Coronary artery (tissue), 2 donors: ENCODE data around the gene MICU2.

Experiments used
- DNase-seq: peaks from one replicate; pipeline ENCODE4 v3.0.0-alpha.2; 2017; ENCODE audit warnings: low spot score
- H3K27ac ChIP-seq, 2 donors: fragments of 200-600 bp; sonication (generic); one replicate each; pipeline ENCODE4 v1.5.1; 2016 to 2019
- H3K4me3 ChIP-seq: fragments of 200-600 bp; sonication (generic); 2 replicates; pipeline ENCODE4 v1.5.1; 2016; ENCODE audit warnings: mild to moderate bottlenecking, moderate library complexity
- TF ChIP-seq, protein P1 (sequence below): fragments of 200-600 bp; sonication (generic); IDR thresholded peaks from one replicate; pipeline ENCODE4 v1.5.1; 2019; ENCODE audit warnings: antibody characterized with exemption

Gene MICU2

GRCh38 chr13:21580736-21581135, 23.2 kb downstream of the MICU2 start:
- H3K4me3 ChIP-seq, result no peak overlapping the region
- H3K27ac ChIP-seq, result no peak overlapping the region
- no peak for DNase-seq
- TF ChIP-seq, protein P1, sequence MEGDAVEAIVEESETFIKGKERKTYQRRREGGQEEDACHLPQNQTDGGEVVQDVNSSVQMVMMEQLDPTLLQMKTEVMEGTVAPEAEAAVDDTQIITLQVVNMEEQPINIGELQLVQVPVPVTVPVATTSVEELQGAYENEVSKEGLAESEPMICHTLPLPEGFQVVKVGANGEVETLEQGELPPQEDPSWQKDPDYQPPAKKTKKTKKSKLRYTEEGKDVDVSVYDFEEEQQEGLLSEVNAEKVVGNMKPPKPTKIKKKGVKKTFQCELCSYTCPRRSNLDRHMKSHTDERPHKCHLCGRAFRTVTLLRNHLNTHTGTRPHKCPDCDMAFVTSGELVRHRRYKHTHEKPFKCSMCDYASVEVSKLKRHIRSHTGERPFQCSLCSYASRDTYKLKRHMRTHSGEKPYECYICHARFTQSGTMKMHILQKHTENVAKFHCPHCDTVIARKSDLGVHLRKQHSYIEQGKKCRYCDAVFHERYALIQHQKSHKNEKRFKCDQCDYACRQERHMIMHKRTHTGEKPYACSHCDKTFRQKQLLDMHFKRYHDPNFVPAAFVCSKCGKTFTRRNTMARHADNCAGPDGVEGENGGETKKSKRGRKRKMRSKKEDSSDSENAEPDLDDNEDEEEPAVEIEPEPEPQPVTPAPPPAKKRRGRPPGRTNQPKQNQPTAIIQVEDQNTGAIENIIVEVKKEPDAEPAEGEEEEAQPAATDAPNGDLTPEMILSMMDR, result no peak

DNA sequence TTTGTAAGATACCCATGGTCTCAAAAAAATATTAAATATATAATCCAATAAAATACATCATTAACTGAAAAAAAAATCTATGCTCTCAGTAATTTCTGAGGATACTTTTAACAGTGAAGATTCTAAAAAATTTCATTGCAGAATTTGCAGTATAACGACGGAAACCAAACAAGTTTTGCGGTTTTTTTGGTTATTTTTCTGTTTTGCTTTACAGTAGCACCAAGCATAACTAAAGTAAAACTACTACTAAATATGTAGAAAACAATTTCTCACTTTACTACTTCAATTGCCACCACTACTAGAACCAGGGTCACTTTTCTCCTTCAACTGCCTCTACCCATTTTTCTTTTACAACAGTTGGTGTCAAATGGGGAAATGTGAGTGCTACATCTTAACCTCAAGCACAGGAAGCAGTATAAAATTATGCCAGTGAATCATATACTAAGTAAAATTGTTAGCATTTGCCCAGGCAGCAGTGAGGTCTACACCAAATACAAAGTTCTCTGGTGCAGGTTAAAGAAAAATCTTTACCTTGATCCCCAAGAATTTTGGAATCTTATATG, 24.1 kb downstream of the MICU2 start:
- TF ChIP-seq, protein P1, result no peak
- DNase-seq, result no peak
- Histone ChIP-seq H3K4me3 (no peak overlapping the region), H3K27ac (no peak overlapping the region)

GRCh38 chr13:21578748-21579147, 25.2 kb downstream of the MICU2 start:
- no peak overlapping the region for H3K27ac ChIP-seq
- no peak overlapping the region for H3K4me3 ChIP-seq
- TF ChIP-seq, protein P1, result no peak
- DNase-seq, result no peak

DNA sequence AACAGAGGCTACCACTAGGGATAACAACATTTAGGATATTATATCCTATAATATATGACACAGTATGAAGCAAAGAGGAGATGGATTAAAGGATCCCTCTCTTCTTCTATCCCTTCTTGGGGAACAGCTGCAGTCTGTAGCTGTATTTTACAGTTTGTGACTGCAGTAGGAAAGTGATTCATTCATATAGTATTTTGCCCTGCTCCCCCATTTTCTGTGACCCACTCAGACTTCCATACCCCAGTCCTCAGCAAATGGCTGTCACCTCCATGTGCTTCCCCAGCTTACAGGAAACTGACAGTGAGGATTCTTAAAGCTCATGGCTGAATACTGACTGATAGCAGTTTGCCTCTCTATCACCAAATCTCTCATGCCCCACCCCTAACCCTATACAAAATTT, 27.5 kb downstream of the MICU2 start:
- DNase-seq, result no peak
- TF ChIP-seq, protein P1, result no peak
- Histone ChIP-seq H3K4me3 (no peak overlapping the region), H3K27ac (no peak overlapping the region)

DNA sequence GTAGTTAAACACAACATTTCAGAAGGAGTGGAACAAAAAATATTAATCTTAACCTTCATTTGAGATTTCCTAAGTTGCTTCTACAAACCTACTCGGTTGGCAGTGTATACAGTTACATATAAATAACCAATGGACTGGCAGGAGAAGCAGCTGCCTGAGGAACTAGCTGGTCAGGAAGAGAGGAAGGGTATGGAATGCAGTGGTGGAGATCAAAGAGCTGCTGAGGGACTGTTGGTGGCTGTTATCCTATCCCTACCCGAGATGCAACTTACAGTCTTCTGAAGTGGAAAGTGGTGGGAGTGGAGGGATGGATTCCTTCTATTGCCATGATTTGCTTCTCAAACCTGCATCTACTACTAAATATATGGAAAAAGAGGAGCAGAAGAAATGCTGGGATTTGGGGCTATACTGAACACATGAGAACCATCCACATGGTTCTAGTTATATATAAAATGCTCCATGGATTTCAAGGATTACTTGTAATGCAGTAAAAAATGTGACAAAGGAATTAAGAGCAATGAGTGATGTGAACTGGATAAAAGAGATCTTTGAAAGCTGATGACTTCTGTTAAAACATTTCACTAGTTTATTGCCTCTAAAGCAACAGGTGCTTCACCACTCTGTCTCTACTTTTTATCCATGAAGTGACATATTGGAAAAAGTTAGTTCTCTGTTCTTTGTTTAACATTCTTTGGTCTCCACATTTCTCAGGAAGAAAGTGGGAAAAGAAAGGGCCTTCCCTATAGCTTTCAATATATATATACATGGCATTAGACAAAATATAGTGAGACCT, 29.9 kb downstream of the MICU2 start:
- TF ChIP-seq, protein P1, result no peak
- Histone ChIP-seq H3K27ac (no peak overlapping the region), H3K4me3 (no peak overlapping the region)
- no peak for DNase-seq

- Histone ChIP-seq H3K4me3 (no peak overlapping the region), H3K27ac (no peak overlapping the region)
- DNase-seq, result no peak
- TF ChIP-seq, protein P1, result no peak
These were observed 34.3 kb downstream of the MICU2 start for GRCh38 chr13:21569686-21570085.

- no peak overlapping the region for H3K27ac ChIP-seq
- DNase-seq, result no peak
- TF ChIP-seq, protein P1, result no peak
- no peak overlapping the region for H3K4me3 ChIP-seq
These were observed 35.1 kb downstream of the MICU2 start for GRCh38 chr13:21568854-21569253.
